KMS-11 (cell line): Measurements from ENCODE around the gene VARS2.

ENCODE experiments used
- H2AFZ ChIP-seq: fragments of 200-600 bp; sonication (generic); 2 replicates; pipeline ENCODE4 v1.6.1; 2016; ENCODE audit warnings: antibody characterized with exemption, mixed run types, low read depth
- H3K27ac ChIP-seq: fragments of 200-600 bp; sonication (generic); 2 replicates; pipeline ENCODE4 v1.6.1; 2016; ENCODE audit warnings: mild to moderate bottlenecking, mixed run types
- H3K27me3 ChIP-seq: fragments of 200-600 bp; sonication (generic); 2 replicates; pipeline ENCODE4 v1.6.1; 2017; ENCODE audit warnings: mild to moderate bottlenecking, low read depth, mixed run types, moderate library complexity; ENCODE audit not compliant: insufficient read depth
- H3K36me3 ChIP-seq: fragments of 200-600 bp; sonication (generic); 2 replicates; pipeline ENCODE4 v1.6.1; 2017; ENCODE audit warnings: mild to moderate bottlenecking, mixed run types; ENCODE audit not compliant: insufficient read depth
- H3K4me1 ChIP-seq: fragments of 200-600 bp; sonication (generic); 2 replicates; pipeline ENCODE4 v1.6.1; 2016; ENCODE audit warnings: mild to moderate bottlenecking, low read depth, mixed run types; ENCODE audit not compliant: poor library complexity, severe bottlenecking
- H3K4me2 ChIP-seq: fragments of 200-600 bp; sonication (generic); 2 replicates; pipeline ENCODE4 v1.7.0; 2016; ENCODE audit warnings: mild to moderate bottlenecking, mixed run types
- H3K4me3 ChIP-seq: fragments of 200-600 bp; sonication (generic); IDR thresholded peaks from 2 replicates; pipeline ENCODE4 v1.6.1; 2017; ENCODE audit warnings: low read depth, low read length, mixed read lengths; ENCODE audit not compliant: insufficient read depth
- H3K79me2 ChIP-seq: fragments of 200-600 bp; sonication (generic); 2 replicates; pipeline ENCODE4 v1.6.1; 2016; ENCODE audit warnings: low read depth, mixed run types; ENCODE audit not compliant: insufficient read depth
- H3K9ac ChIP-seq: fragments of 200-600 bp; sonication (generic); 2 replicates; pipeline ENCODE4 v1.6.1; 2016; ENCODE audit warnings: mild to moderate bottlenecking, mixed run types
- H4K20me1 ChIP-seq: fragments of 200-600 bp; sonication (generic); 2 replicates; pipeline ENCODE4 v1.6.1; 2016; ENCODE audit warnings: mild to moderate bottlenecking, mixed run types; ENCODE audit not compliant: insufficient read depth
- CTCF ChIP-seq: fragments of 200-600 bp; sonication (generic); conservative IDR thresholded peaks from 2 replicates; pipeline ENCODE4 v1.6.1; 2017; ENCODE audit warnings: low read depth, mild to moderate bottlenecking, antibody characterized with exemption, low read length, moderate library complexity, mixed read lengths

Gene VARS2

GRCh38 chr6:30887901-30888815 is 25.9 kb upstream of the VARS2 start:
- TF ChIP-seq CTCF: no peak
- H2AFZ ChIP-seq: no peak overlapping the region
- H3K79me2 ChIP-seq: no peaks in the 10 kb centered on the region
- peaks cover 15% of the 10 kb centered on the region; the same call in 1 of the 2 replicates for H3K27me3 ChIP-seq
- H3K36me3 ChIP-seq: no peaks in the 10 kb centered on the region
- H3K27ac ChIP-seq: no peak overlapping the region
- H4K20me1 ChIP-seq: no peaks in the 10 kb centered on the region
- H3K9ac ChIP-seq: no peak overlapping the region
- H3K4me2 ChIP-seq: no peak overlapping the region
- H3K4me1 ChIP-seq: peaks cover 5% of the 10 kb centered on the region
- no peak overlapping the region for H3K4me3 ChIP-seq

GRCh38 chr6:30888816-30889495 is 25.1 kb upstream of the VARS2 start:
- H3K9ac ChIP-seq: no peak overlapping the region
- H3K27ac ChIP-seq: no peak overlapping the region
- H2AFZ ChIP-seq: no peak overlapping the region
- H3K36me3 ChIP-seq: no peaks in the 10 kb centered on the region
- H3K4me3 ChIP-seq: no peak overlapping the region
- H3K4me2 ChIP-seq: no peak overlapping the region
- H3K27me3 ChIP-seq: peaks cover 9% of the 10 kb centered on the region; the same call in 1 of the 2 replicates
- no peak for TF ChIP-seq CTCF
- H3K79me2 ChIP-seq: no peaks in the 10 kb centered on the region
- no peaks in the 10 kb centered on the region for H4K20me1 ChIP-seq
- peaks cover 5% of the 10 kb centered on the region for H3K4me1 ChIP-seq

GRCh38 chr6:30889496-30889885 is 24.5 kb upstream of the VARS2 start:
- no peaks in the 10 kb centered on the region for H3K36me3 ChIP-seq
- H3K9ac ChIP-seq: no peak overlapping the region
- H3K4me1 ChIP-seq: peaks cover 5% of the 10 kb centered on the region
- peaks cover 9% of the 10 kb centered on the region; the same call in 1 of the 2 replicates for H3K27me3 ChIP-seq
- no peak overlapping the region for H3K27ac ChIP-seq
- no peak overlapping the region for H2AFZ ChIP-seq
- no peak for TF ChIP-seq CTCF
- no peak overlapping the region for H3K4me2 ChIP-seq
- H3K4me3 ChIP-seq: no peak overlapping the region
- H3K79me2 ChIP-seq: no peaks in the 10 kb centered on the region
- no peaks in the 10 kb centered on the region for H4K20me1 ChIP-seq

GRCh38 chr6:30889921-30890645 is 24.0 kb upstream of the VARS2 start:
- H3K36me3 ChIP-seq: no peaks in the 10 kb centered on the region
- no peak for TF ChIP-seq CTCF

More at GRCh38 chr6:30889921-30890645, 24.0 kb upstream of the VARS2 start:
- H3K79me2 ChIP-seq: no peaks in the 10 kb centered on the region
- no peaks in the 10 kb centered on the region for H4K20me1 ChIP-seq
- no peak overlapping the region for H2AFZ ChIP-seq
- H3K9ac ChIP-seq: no peak overlapping the region
- H3K27ac ChIP-seq: no peak overlapping the region
- no peaks in the 10 kb centered on the region for H3K4me1 ChIP-seq
- no peak overlapping the region for H3K4me2 ChIP-seq
- H3K27me3 ChIP-seq: peaks cover 11% of the 10 kb centered on the region; the same call in 1 of the 2 replicates
- H3K4me3 ChIP-seq: no peak overlapping the region
